MCF 10A (cell line): ENCODE results near the gene PSMC6. TPM values are rescaled to one million over a fixed set of nuclear protein-coding genes. Genes with fewer than 3 reads are reported as not detected.
A peak's percentile ranks its signal among the peaks of the same experiment; 100 is the strongest.

ENCODE experiments used
- BruUV-seq: library from RNA; stranded (reverse); fragments of 400-500 nt; replicated peaks from 2 replicates; lab custom pipeline; 2021; lab: Mats Ljungman, UMichigan
- CTCF ChIA-PET: fragments of 300-600 bp; sonication (Branson Sonifier 250); formaldehyde crosslinking; extraction: SDS; loops from one replicate; lab custom pipeline; 2021; ENCODE audit warnings: antibody characterized with exemption, inconsistent platforms; lab: Yijun Ruan, JAX
- POLR2A ChIA-PET: fragments of 300-600, 350-650 bp; sonication (Branson Sonifier 250); formaldehyde crosslinking; extraction: SDS; loops from one replicate; lab custom pipeline; 2020; ENCODE audit warnings: antibody characterized with exemption, inconsistent platforms; lab: Yijun Ruan, JAX
- DNase-seq: peaks from one replicate; pipeline ENCODE4 v3.0.0-alpha.2; 2018; ENCODE audit not compliant: unreplicated experiment
- H3K27ac Mint-ChIP-seq: one replicate; pipeline ENCODE4 v1.8.0; 2022; ENCODE audit warnings: mild to moderate bottlenecking, low read depth, mixed read lengths; ENCODE audit not compliant: unreplicated experiment
- H3K27me3 Mint-ChIP-seq: one replicate; pipeline ENCODE4 v1.8.0; 2022; ENCODE audit warnings: mixed read lengths; ENCODE audit not compliant: insufficient read depth, unreplicated experiment
- H3K36me3 Mint-ChIP-seq: one replicate; pipeline ENCODE4 v1.8.0; 2022; ENCODE audit warnings: mild to moderate bottlenecking, moderate library complexity, mixed read lengths; ENCODE audit not compliant: insufficient read depth, unreplicated experiment
- H3K4me1 Mint-ChIP-seq: one replicate; pipeline ENCODE4 v1.8.0; 2022; ENCODE audit warnings: mixed read lengths; ENCODE audit not compliant: insufficient read depth, unreplicated experiment
- H3K4me3 Mint-ChIP-seq: one replicate; pipeline ENCODE4 v1.8.0; 2022; ENCODE audit warnings: mild to moderate bottlenecking, moderate library complexity, mixed read lengths; ENCODE audit not compliant: unreplicated experiment
- H3K9me3 Mint-ChIP-seq: one replicate; pipeline ENCODE4 v1.8.0; 2022; ENCODE audit warnings: mixed read lengths; ENCODE audit not compliant: unreplicated experiment
- intact Hi-C: fragments of 100-400 bp; cut with micrococcal nuclease; formaldehyde crosslinking; loops from 2 replicates; pipeline ENCODE4 v1.14.1; 2022
- total RNA-seq: library from RNA; stranded (reverse); gene quantifications from 2 replicates; pipeline ENCODE4 v1.2.3, GENCODE V29; 2022
- TF ChIP-seq, protein P1 (sequence below): fragments of 200-600 bp; IDR thresholded peaks from one replicate; pipeline ENCODE4 v1.8.0; 2022; ENCODE audit warnings: antibody characterized with exemption, mild to moderate bottlenecking; ENCODE audit not compliant: unreplicated experiment

PSMC6 gene
- total RNA-seq, 1 experiment from 2014 or later: 90.0 TPM

DNA sequence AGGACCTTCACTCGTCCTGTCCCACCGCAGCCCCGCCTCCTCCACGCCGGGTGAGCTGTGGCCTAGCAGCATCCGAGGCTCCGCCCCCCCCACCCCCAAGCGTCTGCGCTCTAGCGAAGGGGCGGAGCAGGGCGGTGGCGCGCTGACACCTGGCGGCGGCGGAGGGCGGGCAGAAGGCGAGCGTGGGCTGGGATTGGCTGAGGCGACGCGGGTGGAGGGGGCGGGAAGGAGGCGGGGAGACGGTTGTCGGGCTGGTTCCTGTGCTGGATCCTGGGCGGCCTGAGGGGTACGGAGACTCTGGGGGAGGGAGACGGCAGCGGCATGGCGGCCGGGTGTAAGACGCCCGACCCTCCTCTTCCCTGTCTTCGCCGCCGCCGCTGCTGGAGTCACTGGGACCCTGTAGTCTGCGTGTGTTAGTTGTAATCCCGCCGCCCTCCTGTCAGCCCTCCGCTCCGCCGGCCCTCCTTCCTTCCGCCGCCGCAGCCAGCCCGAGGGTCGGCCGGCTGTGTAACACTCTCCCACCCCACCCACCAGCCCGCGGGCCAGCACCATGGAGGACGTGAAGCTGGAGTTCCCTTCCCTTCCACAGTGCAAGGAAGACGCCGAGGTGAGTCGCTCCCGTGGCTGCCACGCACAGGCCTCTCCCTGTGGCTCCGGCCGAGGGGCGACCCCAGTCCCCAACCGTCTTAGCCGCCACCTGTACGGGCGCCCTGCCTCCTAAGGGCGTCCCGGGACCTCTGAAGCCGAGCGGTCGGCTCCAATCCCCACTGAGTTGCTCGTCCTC is 23.1 kb downstream of the PSMC6 start, which contains the start of gene STYX:
Gene STYX, plus strand, starts transcription at position 242 of the 784 bp plus-strand sequence. Its CDS starts 309 bp downstream, at position 551.
- Mint-ChIP-seq H3K36me3 (peaks cover 54% of the 10 kb centered on the region), H3K9me3 (no peaks in the 10 kb centered on the region), H3K27me3 (no peaks in the 10 kb centered on the region), H3K4me3 (peak within 1 kb of the TSS; percentile 96), H3K27ac (peak within 1 kb of the TSS; percentile 93), H3K4me1 (no peaks in the 10 kb centered on the region)
- BruUV-seq: TSS peak; percentile 39
- CTCF ChIA-PET: interaction anchor here (0.6 to 1.3 kb wide), 2 partner anchors 14 to 83 kb away, joined by 3 to 5 read pairs; no protein-coding TSS in a partner anchor
- intact Hi-C loops: no loop called here
- TF ChIP-seq, protein P1, sequence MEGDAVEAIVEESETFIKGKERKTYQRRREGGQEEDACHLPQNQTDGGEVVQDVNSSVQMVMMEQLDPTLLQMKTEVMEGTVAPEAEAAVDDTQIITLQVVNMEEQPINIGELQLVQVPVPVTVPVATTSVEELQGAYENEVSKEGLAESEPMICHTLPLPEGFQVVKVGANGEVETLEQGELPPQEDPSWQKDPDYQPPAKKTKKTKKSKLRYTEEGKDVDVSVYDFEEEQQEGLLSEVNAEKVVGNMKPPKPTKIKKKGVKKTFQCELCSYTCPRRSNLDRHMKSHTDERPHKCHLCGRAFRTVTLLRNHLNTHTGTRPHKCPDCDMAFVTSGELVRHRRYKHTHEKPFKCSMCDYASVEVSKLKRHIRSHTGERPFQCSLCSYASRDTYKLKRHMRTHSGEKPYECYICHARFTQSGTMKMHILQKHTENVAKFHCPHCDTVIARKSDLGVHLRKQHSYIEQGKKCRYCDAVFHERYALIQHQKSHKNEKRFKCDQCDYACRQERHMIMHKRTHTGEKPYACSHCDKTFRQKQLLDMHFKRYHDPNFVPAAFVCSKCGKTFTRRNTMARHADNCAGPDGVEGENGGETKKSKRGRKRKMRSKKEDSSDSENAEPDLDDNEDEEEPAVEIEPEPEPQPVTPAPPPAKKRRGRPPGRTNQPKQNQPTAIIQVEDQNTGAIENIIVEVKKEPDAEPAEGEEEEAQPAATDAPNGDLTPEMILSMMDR: no peak
- peak; percentile 98 for DNase-seq
- POLR2A ChIA-PET: interaction anchor here (0.7 to 4.5 kb wide), 16 partner anchors 10 to 222 kb away, joined by 3 to 73 read pairs (median 4); partner anchors contain the start of genes ERO1A, GNPNAT1, GPR137C and PSMC6

DNA sequence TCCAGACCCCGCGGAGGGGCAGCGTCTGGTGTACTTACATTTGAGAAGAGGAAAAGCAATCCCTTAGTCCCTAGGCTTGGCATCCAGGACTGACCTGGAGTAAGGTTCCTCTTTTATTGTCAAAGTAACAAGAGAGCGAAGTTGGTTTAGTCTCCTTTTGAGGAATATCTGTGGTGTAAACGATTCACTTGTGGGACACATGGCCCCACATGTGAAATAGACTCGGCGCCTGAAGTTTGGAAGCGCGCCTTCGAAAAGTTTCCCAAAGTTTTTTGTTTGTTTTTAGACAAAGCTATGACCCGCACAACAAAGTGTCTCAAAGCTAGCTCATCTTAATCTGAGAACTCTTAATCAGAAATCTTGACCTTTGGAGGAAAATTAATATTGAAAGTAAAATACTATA is 23.7 kb downstream of the PSMC6 start:
- peak; percentile 38 for DNase-seq
- ChIA-PET CTCF (interaction anchor here (0.6 to 0.7 kb wide), 4 partner anchors 72 to 731 kb away, joined by 3 to 5 read pairs (median 4); no protein-coding TSS in a partner anchor), POLR2A (interaction anchor here (0.6 to 4.5 kb wide), 14 partner anchors 11 to 265 kb away, joined by 3 to 73 read pairs (median 4); partner anchors contain the start of genes ERO1A, GPR137C, PSMC6 and TXNDC16)
- H3K4me1 Mint-ChIP-seq: peaks cover 3% of the 10 kb centered on the region
- intact Hi-C loops: no loop called here
- peak overlapping the region; percentile 96 for H3K4me3 Mint-ChIP-seq
- H3K27ac Mint-ChIP-seq: peak overlapping the region; percentile 93
- no peaks in the 10 kb centered on the region for H3K27me3 Mint-ChIP-seq
- no TSS peak for BruUV-seq
- H3K9me3 Mint-ChIP-seq: no peaks in the 10 kb centered on the region
- TF ChIP-seq, protein P1: no peak
- H3K36me3 Mint-ChIP-seq: peaks cover 51% of the 10 kb centered on the region

DNA sequence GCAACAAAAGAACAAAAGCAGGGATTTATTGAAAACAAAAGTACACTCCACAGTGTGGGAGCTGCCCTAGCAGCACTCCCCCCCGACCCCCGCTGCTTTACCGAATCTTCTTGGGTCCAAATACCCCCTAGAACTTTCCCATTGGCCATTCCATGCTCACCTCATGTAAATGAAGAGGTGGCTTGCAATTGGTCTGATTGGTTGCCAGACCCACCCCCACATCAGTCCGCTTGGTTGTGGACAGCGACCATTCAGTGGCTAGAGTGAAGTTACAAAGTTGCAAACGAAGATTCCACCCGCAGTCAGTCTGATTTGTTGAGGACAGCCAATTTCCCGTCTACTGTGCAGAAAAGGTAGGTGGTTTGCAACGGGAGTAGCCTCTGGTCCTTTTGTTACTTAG is 26.8 kb downstream of the PSMC6 start:
- TF ChIP-seq, protein P1: no peak
- intact Hi-C loops: no loop called here
- CTCF ChIA-PET: no interaction called here
- peaks cover 16% of the 10 kb centered on the region for H3K4me1 Mint-ChIP-seq
- no peak for DNase-seq
- no peaks in the 10 kb centered on the region for H3K27me3 Mint-ChIP-seq
- no peaks in the 10 kb centered on the region for H3K9me3 Mint-ChIP-seq
- no peak overlapping the region for H3K27ac Mint-ChIP-seq
- no peak overlapping the region for H3K4me3 Mint-ChIP-seq
- peaks cover 26% of the 10 kb centered on the region for H3K36me3 Mint-ChIP-seq
- POLR2A ChIA-PET: no interaction called here
- BruUV-seq: no TSS peak

DNA sequence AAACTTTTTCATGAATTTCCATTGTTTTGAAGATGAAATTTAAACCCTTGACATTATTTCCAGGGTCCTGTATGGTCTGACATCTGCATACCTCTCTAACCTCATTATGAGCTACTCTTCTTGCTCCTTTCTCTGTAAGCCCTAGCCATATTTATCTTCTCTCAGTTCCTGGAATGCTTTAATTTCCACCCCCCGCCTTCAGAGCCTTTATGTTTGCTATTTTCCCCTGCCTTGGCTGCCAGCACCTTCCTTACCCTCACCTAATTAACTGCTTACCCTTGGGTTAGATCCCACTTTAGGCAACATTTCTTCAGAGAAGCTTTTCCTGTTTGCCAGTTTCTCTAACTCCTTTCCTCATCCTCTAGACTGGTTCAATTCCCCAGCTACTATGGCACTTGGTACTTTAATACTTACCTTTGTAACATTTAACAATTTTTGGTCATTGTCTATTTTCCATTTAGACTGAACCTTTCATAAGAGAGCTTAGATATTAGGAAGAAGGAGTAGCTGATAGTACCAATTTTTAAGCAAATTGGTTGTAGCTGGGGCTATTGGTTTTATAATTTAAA is 29.0 kb downstream of the PSMC6 start:
- no peaks in the 10 kb centered on the region for H3K9me3 Mint-ChIP-seq
- no peak for DNase-seq
- ChIA-PET POLR2A (interaction anchor here (0.6 to 2.4 kb wide), 3 partner anchors 9 to 210 kb away, joined by 3 to 7 read pairs (median 6); no protein-coding TSS in a partner anchor), CTCF (no interaction called here)
- H3K4me1 Mint-ChIP-seq: peaks cover 16% of the 10 kb centered on the region
- peak overlapping the region; percentile 40 for H3K27ac Mint-ChIP-seq
- H3K27me3 Mint-ChIP-seq: no peaks in the 10 kb centered on the region
- no TSS peak for BruUV-seq
- intact Hi-C loops: no loop called here
- no peak overlapping the region for H3K4me3 Mint-ChIP-seq
- TF ChIP-seq, protein P1: no peak
- H3K36me3 Mint-ChIP-seq: peaks cover 24% of the 10 kb centered on the region
